Activated T-cell treated with anti-CD3 and anti-CD28 coated beads, Interleukin-2, amount 50 U/mL, for 24 hours (primary cell): ENCODE results near the gene CNTNAP2.

Experiments
- DNase-seq: peaks from one replicate; pipeline ENCODE4 v3.0.0-alpha.2; 2020
- H3K27ac Mint-ChIP-seq: 2 replicates; pipeline ENCODE4 v1.8.0; 2020; ENCODE audit warnings: mild to moderate bottlenecking, mixed read lengths
- H3K27me3 Mint-ChIP-seq: 2 replicates; pipeline ENCODE4 v1.8.0; 2020; ENCODE audit warnings: mixed read lengths
- H3K36me3 Mint-ChIP-seq: 2 replicates; pipeline ENCODE4 v1.8.0; 2020; ENCODE audit warnings: low read depth, mixed read lengths
- H3K4me1 Mint-ChIP-seq: 2 replicates; pipeline ENCODE4 v1.8.0; 2020; ENCODE audit warnings: low read depth, mixed read lengths
- H3K4me3 Mint-ChIP-seq: 2 replicates; pipeline ENCODE4 v1.8.0; 2020; ENCODE audit warnings: mild to moderate bottlenecking, moderate library complexity, mixed read lengths
- H3K9me3 Mint-ChIP-seq: 2 replicates; pipeline ENCODE4 v1.8.0; 2020; ENCODE audit warnings: mixed read lengths

Gene CNTNAP2

DNA sequence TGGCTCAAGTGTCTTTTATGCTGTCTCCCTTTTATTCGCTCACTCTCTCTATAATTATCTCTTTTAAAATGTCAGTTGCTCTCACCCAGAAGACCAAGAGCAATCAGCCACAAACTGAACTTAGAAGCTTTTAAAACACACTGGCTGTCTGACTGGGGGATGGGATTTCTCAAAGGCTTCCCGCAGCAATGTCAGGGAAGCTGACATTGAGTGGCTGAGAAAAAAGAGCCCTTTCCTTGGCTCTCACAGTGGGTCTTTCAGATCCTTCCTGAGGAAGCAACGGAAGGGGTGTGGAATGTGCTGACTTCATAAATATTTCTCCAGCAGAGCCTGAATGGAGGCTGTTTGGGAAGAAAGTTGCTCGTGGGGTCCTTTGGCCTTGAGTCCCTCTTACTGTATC is 2028.2 kb downstream of the CNTNAP2 start:
- Mint-ChIP-seq H3K9me3 (no peaks in the 10 kb centered on the region), H3K36me3 (no peaks in the 10 kb centered on the region), H3K27me3 (no peaks in the 10 kb centered on the region), H3K4me3 (no peak overlapping the region), H3K27ac (no peak overlapping the region), H3K4me1 (no peaks in the 10 kb centered on the region)
- DNase-seq, result no peak

DNA sequence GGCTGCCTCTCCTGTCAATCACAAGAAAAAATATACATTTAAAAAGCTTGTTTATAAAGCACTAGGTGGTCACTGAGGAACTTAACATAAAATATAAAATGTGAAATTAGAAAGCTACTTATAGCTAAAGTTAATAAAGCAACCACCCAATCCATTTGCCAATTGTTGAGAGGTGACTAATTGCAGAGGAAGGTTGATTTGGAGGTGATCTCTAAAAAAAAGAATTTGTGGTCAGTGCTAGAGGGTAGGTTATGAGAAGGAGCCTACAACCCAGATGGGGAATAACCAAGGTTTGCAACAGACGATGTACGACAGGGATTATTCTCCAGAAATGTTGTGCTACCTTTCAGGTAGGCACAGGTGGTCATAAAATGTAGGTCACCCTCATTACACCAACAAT is 2029.7 kb downstream of the CNTNAP2 start:
- H3K9me3 Mint-ChIP-seq, result no peaks in the 10 kb centered on the region
- H3K4me1 Mint-ChIP-seq, result no peaks in the 10 kb centered on the region
- DNase-seq, result no peak
- H3K27ac Mint-ChIP-seq, result no peak overlapping the region
- peaks cover 6% of the 10 kb centered on the region for H3K27me3 Mint-ChIP-seq
- no peak overlapping the region for H3K4me3 Mint-ChIP-seq
- no peaks in the 10 kb centered on the region for H3K36me3 Mint-ChIP-seq

DNA sequence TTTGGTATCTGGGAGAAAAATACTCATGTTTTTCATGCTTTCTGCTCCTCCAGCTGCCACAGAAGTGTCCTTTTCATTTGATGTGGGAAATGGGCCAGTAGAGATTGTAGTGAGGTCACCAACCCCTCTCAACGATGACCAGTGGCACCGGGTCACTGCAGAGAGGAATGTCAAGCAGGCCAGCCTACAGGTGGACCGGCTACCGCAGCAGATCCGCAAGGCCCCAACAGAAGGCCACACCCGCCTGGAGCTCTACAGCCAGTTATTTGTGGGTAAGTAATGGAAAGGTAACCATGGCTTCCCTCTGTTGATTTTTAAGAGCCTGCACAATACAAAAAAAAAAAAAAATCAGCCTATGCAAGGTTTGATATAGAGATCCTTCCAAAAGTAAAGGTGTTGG is 2030.8 kb downstream of the CNTNAP2 start:
- Mint-ChIP-seq H3K27me3 (peaks cover 6% of the 10 kb centered on the region), H3K9me3 (no peaks in the 10 kb centered on the region), H3K4me3 (no peak overlapping the region), H3K27ac (no peak overlapping the region), H3K4me1 (no peaks in the 10 kb centered on the region), H3K36me3 (no peaks in the 10 kb centered on the region)
- DNase-seq, result no peak

DNA sequence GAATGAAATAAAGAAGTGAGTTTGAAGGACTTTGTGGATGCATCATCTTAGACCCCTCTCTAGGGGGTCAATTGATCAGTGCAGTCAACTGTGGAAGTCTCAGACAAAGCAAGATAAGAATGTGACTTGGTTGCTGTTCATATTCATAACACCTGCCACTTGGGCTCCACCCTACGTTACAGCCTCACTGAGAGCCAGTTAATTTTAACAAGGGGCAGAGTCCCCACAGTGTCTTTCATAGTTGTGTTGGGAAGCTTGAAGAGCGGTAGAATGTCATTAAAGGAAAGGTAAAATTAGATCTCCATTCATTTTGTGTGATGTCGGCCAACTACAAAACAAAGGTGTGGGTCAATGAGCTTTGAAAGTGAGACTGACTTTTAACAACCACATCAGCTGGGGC is 2031.9 kb downstream of the CNTNAP2 start:
- no peaks in the 10 kb centered on the region for H3K36me3 Mint-ChIP-seq
- no peak overlapping the region for H3K4me3 Mint-ChIP-seq
- peaks cover 6% of the 10 kb centered on the region for H3K27me3 Mint-ChIP-seq
- no peak overlapping the region for H3K27ac Mint-ChIP-seq
- H3K4me1 Mint-ChIP-seq, result no peaks in the 10 kb centered on the region
- no peaks in the 10 kb centered on the region for H3K9me3 Mint-ChIP-seq
- DNase-seq, result no peak

DNA sequence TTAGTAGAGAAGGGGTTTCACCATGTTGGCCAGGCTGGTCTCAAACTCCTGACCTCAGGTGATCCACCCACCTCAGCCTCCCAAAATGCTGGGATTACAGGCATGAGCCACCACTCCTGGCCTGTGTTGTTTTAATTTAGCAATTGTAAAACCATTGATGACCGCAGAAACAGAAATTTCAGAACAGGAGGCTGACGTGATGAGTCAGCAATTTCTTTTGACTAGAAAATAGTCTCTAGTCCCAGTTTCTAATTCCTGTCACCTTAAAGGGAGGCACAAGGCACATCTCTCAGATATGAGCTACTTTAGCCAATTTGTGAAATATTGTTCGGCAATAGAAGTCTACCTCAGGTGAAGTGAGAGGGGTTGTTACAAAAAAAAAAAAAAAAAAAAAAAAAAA is 2033.1 kb downstream of the CNTNAP2 start:
- Mint-ChIP-seq H3K9me3 (no peaks in the 10 kb centered on the region), H3K27ac (no peak overlapping the region), H3K27me3 (peaks cover 6% of the 10 kb centered on the region), H3K4me3 (no peak overlapping the region), H3K4me1 (no peaks in the 10 kb centered on the region), H3K36me3 (no peaks in the 10 kb centered on the region)
- no peak for DNase-seq

DNA sequence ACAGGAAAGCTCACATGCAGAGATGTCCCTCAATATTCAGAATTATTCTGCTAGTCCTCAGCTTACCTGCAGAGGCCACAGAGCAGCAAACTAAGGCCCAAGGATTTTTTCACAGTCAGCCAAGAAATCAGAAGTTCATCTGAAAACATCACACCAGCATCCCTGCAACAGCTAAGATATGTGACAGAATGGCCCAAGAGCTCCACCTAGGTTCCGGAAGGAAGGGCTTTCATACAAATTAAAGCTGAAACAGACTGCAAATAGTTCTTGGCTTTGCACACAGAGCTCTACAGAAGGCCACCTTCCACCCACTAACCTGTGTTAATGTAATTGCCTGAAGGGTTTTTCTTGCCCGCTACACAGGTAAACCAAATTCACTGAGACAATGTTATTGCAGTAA is 2035.2 kb downstream of the CNTNAP2 start:
- no peak overlapping the region for H3K27ac Mint-ChIP-seq
- H3K4me1 Mint-ChIP-seq, result no peaks in the 10 kb centered on the region
- H3K27me3 Mint-ChIP-seq, result peaks cover 6% of the 10 kb centered on the region
- H3K9me3 Mint-ChIP-seq, result no peaks in the 10 kb centered on the region
- H3K4me3 Mint-ChIP-seq, result no peak overlapping the region
- H3K36me3 Mint-ChIP-seq, result no peaks in the 10 kb centered on the region
- DNase-seq, result no peak

DNA sequence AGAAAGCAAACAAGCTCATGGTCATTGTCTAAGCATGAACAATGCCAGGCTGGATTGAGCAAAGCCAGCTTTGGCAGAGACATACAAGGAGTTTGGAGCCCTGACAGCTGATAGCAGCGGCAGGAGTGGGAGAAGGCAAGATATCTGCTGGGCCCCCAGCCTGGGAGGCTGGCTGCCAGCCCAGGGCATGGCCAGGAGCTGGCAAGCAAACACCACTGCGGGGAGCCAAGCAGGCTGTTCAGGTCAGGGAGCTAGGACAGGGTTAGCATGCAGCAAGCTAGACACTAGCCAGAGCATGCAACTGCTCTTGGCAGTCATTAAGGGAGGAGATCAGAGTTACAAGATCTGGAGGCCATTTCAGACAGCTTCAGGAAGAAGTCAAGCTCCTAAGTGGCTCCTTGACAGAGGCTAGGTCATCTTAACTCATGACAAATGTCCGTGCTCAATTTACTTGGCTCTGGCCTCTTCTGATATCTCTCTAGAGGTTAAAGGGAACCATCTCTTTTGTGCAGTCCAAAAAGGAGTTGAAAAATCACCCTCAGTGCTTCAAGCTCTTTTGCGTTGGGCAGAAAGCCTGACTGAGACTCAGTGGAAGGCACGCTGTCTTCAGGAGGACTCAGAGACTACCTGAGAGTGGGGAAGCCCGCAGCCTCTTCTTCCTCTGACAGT is 2037.1 kb downstream of the CNTNAP2 start:
- Mint-ChIP-seq H3K9me3 (no peaks in the 10 kb centered on the region), H3K4me3 (no peak overlapping the region), H3K4me1 (no peaks in the 10 kb centered on the region), H3K36me3 (no peaks in the 10 kb centered on the region), H3K27me3 (peaks cover 6% of the 10 kb centered on the region), H3K27ac (no peak overlapping the region)
- DNase-seq, result no peak

DNA sequence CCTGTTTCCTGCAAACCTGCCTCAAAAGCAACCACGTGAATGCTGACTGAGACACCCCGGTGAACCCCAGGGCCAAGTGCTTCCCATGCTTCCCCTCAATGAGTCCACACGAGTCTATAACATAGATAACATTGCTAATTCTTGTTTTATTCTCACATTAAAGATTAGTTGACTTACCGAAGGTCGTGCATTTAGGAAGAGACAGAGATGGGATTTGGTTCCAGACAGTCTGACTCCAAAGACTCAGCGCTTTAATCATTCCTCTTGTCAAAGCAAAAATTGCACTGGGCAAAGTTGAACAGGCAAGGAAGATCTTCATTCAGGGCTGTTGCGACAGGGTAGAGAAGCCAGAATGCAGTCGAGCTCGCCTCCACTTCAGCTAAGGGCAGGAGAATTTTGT is 2038.4 kb downstream of the CNTNAP2 start:
- Mint-ChIP-seq H3K36me3 (no peaks in the 10 kb centered on the region), H3K9me3 (no peaks in the 10 kb centered on the region), H3K27ac (no peak overlapping the region), H3K4me1 (no peaks in the 10 kb centered on the region), H3K27me3 (peaks cover 6% of the 10 kb centered on the region), H3K4me3 (no peak overlapping the region)
- no peak for DNase-seq

DNA sequence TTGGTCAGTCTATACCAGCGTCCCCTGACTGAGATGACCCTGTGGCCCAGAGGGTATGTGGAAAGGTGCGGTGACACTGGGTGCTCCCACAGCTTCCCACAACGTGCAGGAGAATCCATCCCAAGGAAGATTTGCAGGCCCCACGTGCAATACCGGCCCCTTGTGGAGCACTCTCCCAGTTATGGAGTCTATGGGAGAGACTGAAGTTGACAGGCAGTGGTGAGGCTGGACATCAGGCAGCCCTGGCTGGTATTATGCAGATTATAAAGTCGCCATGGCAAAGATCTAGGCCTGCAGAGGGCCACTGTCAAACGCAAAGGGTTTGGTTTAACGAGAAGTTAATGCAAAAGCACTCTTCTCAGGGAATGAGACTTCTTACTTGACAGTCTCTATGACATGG is 2039.2 kb downstream of the CNTNAP2 start:
- peaks cover 3% of the 10 kb centered on the region for H3K27me3 Mint-ChIP-seq
- H3K27ac Mint-ChIP-seq, result no peak overlapping the region
- no peak overlapping the region for H3K4me3 Mint-ChIP-seq
- H3K4me1 Mint-ChIP-seq, result no peaks in the 10 kb centered on the region
- H3K9me3 Mint-ChIP-seq, result no peaks in the 10 kb centered on the region
- DNase-seq, result no peak
- H3K36me3 Mint-ChIP-seq, result no peaks in the 10 kb centered on the region

DNA sequence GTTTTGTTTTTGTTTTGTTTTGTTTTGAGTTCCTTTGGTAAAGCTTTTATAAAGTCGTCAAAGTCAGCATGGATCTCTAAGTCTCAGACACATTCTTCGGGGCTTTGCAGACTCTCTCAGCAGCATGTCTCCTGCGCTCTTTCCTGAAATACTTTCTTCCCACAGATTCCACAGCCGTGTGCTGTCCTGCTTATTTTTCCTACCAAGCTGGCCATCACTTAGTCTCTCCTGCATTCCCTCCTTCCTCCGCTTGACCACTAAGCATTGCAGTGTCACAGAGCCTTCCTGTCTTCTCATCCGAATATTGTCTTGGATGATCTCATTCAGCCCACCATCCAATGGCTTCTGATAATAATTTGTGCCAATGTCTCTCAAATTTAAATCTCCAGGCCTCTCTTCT is 2039.6 kb downstream of the CNTNAP2 start:
- Mint-ChIP-seq H3K9me3 (no peaks in the 10 kb centered on the region), H3K4me3 (no peak overlapping the region), H3K27ac (no peak overlapping the region), H3K27me3 (no peaks in the 10 kb centered on the region), H3K4me1 (no peaks in the 10 kb centered on the region), H3K36me3 (no peaks in the 10 kb centered on the region)
- no peak for DNase-seq

DNA sequence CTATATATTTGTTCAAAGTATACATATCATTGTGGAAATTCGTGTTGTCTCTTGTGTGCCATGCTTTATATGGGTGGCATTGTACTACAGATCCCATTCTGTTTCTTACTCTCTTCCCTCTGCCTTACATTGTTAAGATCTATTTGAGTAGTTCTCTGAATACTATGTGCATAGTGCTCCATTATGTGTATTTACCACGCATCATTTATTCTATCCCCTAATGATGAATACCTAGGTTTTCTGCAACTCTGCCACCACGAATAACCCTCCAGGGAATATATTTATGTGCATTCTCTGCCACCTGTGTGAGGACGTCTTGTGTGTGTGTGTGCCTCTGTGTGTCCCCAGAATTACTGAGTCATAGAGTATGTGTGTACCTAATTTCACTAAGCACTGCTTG is 2042.7 kb downstream of the CNTNAP2 start:
- no peak overlapping the region for H3K4me3 Mint-ChIP-seq
- H3K9me3 Mint-ChIP-seq, result no peaks in the 10 kb centered on the region
- DNase-seq, result no peak
- H3K4me1 Mint-ChIP-seq, result no peaks in the 10 kb centered on the region
- no peak overlapping the region for H3K27ac Mint-ChIP-seq
- H3K36me3 Mint-ChIP-seq, result no peaks in the 10 kb centered on the region
- H3K27me3 Mint-ChIP-seq, result peaks cover 2% of the 10 kb centered on the region

DNA sequence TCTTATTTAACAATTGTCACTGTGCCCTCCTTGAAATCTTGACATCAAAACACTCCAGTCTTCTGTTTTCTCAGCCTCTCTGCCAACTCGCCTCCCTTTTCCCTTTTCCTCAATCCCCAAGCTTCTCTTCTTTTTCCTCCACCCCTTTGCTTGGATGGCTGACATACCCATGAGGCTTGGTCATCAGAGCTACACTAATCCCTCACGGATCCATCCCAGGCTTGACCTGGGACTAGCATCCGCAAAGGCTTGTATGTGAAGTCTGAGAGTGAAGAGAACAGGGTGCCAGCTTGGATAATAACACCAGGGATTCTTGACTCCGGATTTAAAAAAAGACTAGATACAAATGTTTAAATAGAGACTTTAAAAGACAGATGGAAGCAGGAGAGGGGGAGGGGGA is 2045.2 kb downstream of the CNTNAP2 start:
- no peak for DNase-seq

DNA sequence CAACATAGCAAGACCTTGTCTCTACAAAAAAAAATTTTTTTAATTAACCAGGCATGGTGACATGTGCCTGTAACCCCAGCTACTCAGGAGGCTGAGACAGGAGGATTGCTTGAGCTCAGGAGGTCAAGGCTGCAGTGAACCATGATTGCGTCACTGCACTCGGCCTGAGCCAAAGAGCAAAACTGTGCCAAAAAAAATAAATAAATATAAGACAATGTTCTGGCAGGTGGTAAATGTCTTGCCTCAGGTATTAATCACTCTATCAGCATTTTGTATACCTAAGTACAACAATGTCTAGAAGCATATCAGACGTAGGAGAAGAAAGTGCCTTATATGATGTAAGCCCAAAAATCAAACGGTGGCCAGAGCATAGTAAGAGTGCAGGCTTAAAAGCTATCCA is 2046.2 kb downstream of the CNTNAP2 start:
- Mint-ChIP-seq H3K27me3 (peaks cover 22% of the 10 kb centered on the region), H3K4me1 (no peaks in the 10 kb centered on the region), H3K27ac (no peak overlapping the region)

More for the DNA sequence above, 2045.2 kb downstream of the CNTNAP2 start:
- Mint-ChIP-seq H3K4me3 (no peak overlapping the region), H3K4me1 (no peaks in the 10 kb centered on the region), H3K36me3 (no peaks in the 10 kb centered on the region), H3K27ac (no peak overlapping the region), H3K9me3 (no peaks in the 10 kb centered on the region), H3K27me3 (peaks cover 16% of the 10 kb centered on the region)

DNA sequence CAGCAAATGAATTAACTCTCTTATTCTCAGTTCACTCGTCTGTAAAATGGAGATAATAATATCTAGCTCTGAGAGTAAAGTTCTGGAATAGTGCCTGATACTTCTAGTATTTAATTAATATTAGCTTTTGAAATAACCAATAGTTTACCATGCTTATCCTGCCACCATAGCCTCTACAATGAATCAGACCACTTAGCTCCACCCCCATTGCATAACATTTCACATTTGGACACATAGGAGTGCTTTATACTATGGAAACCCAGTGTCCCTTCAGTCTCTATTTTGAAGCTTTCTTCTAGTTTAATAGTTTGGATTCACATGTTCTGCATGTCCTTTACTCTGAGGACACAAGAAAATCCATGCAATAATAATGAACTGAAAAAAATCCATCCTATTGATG is 2046.6 kb downstream of the CNTNAP2 start:
- Mint-ChIP-seq H3K36me3 (no peaks in the 10 kb centered on the region), H3K9me3 (no peaks in the 10 kb centered on the region), H3K4me3 (no peak overlapping the region), H3K27me3 (peaks cover 22% of the 10 kb centered on the region), H3K4me1 (no peaks in the 10 kb centered on the region), H3K27ac (no peak overlapping the region)
- no peak for DNase-seq

More for the DNA sequence above, 2046.2 kb downstream of the CNTNAP2 start:
- Mint-ChIP-seq H3K9me3 (no peaks in the 10 kb centered on the region), H3K36me3 (no peaks in the 10 kb centered on the region), H3K4me3 (no peak overlapping the region)
- no peak for DNase-seq

DNA sequence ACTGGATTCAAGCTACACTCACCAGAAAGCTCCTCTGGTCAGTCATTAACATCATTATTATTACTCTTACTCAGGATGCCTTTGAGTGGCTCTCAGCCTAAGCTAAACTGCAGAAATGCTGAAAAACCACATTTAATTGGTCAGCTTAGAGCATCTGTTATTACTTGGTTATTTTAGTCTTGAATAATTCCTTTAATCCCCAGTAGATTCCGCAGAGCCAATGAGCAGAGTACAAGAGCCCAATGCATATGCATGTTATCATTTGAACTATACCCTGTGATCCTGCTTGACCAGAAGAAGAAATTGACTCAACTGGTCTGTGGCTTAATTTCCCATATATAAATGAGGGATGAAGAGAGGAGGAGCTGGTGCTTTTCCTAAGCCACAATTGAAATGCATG is 2056.3 kb downstream of the CNTNAP2 start:
- Mint-ChIP-seq H3K4me3 (no peak overlapping the region), H3K4me1 (no peaks in the 10 kb centered on the region), H3K27me3 (no peaks in the 10 kb centered on the region), H3K9me3 (no peaks in the 10 kb centered on the region), H3K36me3 (no peaks in the 10 kb centered on the region), H3K27ac (no peak overlapping the region)
- DNase-seq, result no peak

DNA sequence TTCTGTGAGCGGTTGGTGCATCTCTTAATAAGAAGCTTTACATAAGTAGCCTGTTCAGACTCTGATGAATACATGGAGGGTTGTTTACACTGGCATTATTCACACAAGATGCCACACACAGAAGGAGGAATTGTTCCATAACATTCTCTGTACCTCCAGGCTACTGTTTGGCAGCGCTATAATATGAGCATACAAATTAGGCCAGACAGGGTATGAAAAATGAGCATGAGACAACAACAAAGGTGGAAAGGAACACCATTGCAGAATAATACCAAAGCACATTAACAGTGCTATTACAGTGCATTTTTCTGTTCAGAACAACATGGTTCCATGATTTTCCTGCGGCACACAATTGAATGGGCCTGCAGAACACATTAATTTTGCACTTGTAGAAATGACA is 2056.8 kb downstream of the CNTNAP2 start:
- Mint-ChIP-seq H3K36me3 (no peaks in the 10 kb centered on the region), H3K27ac (no peak overlapping the region), H3K4me1 (no peaks in the 10 kb centered on the region), H3K4me3 (no peak overlapping the region), H3K9me3 (no peaks in the 10 kb centered on the region), H3K27me3 (no peaks in the 10 kb centered on the region)
- DNase-seq, result no peak
